Measurements from ENCODE around the gene ATP4A.

ATP4A gene

DNA sequence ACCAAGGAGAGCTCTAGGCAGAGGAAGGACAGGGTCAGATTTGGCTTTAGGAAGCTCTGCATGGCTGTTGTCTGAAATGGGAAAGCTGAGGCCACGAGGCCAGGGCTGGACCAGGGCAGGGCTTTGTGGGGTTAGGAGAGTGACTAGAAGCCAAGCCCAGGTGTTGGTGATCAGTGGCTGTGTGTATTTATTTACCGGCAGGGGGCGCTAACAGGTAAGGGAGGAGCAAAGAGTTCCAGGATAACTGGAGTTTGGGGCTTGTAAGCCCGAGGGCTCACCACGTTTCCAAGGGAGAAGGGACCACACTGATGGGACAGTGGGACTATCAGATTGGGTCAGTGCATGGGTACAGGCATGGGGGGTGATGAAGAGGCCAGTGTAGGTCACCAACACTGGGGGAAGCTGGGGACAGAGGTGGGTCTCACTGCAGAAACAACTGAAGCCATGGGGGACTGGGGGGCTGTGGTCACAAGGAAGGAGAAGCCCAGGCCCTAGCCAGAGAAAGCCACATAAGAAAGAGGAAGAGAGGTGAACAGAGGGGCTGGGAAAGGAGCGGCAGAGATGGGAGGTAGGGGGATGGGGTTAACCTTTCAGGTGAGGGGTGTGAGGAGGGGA lies 14.2 kb downstream of the ATP4A start:
- DNase-seq (ENCODE audit: low read depth, low spot score) = no peak

DNA sequence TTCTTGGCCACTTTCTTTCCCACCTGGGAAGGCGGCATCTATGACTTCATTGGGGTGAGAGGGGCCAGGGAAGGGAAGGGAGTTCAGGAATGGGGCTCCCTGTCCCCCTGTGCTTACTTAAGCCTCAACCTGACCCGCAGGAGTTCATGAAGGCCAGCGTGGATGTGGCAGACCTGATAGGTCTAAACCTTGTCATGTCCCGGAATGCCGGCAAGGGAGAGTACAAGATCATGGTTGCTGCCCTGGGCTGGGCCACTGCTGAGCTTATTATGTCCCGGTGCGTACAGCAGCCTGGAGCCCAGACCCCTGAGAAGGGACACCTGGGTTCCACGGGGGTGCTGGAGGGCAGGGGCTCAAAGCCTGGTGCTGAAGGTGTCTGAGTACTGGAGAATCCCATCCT lies 16.9 kb downstream of the ATP4A start:
- no peak for DNase-seq (ENCODE audit: low read depth, low spot score)

DNA sequence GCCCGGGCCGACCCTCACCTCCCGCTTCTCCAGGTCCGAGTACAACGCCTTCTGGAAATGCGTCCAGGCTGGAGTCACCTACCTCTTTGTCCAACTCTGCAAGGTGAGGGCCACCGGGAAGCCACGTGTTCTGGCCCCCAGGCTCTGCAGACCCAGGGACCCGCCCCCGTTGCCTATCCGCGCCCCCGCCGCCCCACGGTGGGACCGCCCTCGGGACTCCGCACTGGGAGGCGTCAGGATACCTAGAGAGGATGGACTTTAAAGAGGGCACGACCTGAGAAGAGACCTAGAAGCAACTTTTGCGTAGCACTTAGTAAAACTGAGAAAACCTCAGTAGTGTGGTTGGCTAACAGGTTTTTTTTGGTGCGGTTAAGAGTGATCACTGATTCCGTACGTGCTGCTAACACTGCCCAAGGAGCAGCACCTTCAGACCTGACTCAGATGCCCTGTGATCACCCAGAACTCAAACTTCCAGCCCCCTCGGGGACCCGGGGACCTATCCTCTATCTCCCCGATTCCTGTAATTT lies 17.5 kb downstream of the ATP4A start:
- DNase-seq (ENCODE audit: low read depth, low spot score) = no peak

DNA sequence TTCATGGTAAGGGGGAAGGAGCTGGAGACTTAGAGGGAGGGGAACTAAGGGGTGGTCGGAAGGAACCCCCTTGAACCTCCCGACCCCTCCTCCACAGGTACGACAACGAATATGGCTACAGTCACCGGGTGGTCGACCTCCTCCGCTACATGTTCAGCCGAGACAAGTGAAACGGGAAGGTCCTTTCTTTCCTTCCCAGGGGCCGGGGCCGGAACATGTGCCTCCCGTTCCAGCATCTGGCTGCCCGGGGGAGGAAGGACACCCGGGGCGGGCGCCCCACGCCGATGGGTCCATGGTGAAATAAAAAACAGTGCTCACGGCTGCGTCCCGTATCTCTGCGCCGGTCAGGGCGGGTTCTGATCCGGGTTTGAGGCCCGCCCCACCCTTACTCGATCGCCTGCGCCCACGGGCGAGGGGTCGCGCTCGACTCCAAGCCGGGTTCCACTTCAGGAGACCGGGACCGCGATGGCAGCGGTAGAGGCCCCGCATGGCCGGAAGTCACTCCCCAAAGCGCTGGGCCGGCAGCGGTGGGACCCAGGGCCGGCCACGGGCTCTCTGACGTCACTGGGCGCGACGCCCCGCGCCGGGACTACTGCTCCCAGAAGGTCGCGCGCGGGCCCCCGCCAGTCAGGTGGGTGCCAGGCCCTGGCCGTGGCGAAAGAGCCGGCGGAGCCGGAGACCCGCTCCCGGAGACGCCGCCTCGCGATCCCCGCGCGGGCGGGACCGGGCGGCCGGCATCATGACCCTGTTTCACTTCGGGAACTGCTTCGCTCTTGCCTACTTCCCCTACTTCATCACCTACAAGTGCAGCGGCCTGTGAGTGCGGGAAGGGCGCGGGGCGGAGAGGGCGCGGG lies 18.2 kb downstream of the ATP4A start, which contains the start of gene TMEM147:
Gene TMEM147 (plus strand): TSS at position 626 of the 854 bp plus-strand sequence. CDS start 114 bp downstream, at position 740.
- peak; percentile 36 for DNase-seq (ENCODE audit: low read depth, low spot score)

DNA sequence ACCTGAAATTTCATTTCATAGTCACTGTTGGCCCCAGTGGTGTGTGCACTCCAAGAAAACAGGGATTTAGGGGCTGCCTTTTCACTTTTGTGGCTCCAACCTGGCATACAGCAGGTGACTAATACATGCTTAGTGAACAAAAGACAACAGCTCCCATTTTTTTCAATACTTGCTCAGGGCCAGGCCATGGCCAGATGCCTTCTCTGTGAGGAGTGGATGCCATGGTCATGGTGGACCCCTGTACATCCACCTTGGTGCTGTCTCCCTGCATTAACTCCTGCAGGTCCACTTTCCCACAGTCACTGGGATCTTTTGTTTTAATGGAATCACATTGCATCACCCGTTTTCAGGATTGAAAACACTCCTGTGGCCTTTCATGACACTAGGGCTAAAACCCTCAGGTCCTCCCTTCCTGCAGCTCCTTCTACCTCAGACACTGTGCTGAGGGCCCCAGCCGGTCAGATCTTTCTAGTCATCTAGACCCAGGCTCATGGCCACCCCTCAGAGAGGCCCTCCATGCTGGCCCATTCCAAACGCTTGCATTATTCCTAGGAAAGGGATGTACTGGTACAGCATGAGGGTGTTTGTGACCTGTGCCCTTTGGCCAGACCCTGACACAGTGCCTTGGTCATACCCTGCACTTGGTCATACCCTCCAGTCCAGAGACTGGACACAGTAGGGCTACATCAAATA lies 19.2 kb downstream of the ATP4A start:
- no peak for DNase-seq (ENCODE audit: low read depth, low spot score)

GRCh38 chr19:35543280-35544109 lies 20.0 kb downstream of the ATP4A start:
- no peak for DNase-seq (ENCODE audit: low read depth, low spot score)

DNA sequence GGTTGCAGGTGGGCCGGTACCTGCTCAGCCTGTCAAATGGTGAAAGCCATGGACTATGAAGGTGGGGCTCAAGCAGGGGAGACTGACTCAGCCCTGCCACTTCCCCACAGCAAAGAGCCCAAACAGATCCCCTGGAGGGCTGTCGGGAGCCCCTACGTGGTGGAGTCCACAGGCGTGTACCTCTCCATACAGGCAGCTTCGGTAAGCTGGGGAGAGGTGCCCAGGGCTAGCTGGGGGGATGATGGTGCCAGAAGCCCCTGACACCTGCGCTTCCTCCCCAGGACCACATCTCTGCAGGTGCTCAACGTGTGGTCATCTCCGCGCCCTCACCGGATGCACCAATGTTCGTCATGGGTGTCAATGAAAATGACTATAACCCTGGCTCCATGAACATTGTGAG lies 21.2 kb downstream of the ATP4A start:
- DNase-seq (ENCODE audit: low read depth, low spot score) = no peak

DNA sequence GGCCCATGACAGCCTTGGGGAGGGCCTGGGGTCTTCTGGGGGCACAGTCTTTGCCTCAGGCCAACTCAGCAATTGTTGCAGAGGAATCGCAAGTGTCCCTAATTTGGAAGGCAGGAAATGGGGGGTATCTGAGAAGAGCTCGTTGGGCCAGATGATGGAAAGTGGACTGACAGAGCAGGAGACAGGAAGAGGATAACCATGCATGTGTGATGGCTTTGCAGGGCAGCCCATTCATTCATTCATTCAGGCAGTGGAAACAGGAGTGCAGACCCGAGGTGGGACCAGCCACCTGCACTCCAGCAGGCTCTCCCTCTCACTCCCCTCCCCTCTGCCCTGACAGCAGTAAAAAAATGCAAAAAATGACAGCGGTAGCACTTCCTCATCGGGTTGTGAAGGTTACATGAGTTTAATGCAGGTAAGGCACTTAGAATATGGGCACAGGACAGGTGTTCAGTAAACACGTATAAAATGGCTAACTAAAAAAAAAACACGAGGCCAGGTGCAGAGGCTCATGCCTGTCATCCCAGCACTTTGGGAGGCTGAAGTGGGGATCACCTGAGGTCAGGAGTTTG lies 23.0 kb downstream of the ATP4A start:
- DNase-seq (ENCODE audit: low read depth, low spot score) = no peak

- DNase-seq (ENCODE audit: low read depth, low spot score) = no peak
Measured at GRCh38 chr19:35539850-35540249, 23.6 kb downstream of the ATP4A start.

DNA sequence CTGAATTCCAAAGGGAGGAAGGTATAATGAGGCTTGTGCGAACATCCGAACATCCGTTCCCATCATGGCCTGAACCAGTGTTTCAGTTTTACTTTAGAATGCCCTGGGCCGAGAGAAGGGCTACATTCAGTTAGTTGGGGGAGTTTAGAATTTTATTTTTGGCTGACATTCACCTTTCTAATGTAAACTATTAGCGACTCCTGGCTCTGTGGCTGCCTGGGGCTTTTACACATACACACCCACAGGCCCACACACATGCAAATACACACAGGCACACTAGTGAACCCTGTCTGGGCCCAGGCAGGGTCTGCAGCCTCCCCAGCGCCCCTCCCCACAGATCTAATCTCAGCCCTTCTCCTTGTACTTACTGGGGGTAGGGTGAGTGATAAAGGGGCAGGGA lies 24.1 kb downstream of the ATP4A start:
- no peak for DNase-seq (ENCODE audit: low read depth, low spot score)

DNA sequence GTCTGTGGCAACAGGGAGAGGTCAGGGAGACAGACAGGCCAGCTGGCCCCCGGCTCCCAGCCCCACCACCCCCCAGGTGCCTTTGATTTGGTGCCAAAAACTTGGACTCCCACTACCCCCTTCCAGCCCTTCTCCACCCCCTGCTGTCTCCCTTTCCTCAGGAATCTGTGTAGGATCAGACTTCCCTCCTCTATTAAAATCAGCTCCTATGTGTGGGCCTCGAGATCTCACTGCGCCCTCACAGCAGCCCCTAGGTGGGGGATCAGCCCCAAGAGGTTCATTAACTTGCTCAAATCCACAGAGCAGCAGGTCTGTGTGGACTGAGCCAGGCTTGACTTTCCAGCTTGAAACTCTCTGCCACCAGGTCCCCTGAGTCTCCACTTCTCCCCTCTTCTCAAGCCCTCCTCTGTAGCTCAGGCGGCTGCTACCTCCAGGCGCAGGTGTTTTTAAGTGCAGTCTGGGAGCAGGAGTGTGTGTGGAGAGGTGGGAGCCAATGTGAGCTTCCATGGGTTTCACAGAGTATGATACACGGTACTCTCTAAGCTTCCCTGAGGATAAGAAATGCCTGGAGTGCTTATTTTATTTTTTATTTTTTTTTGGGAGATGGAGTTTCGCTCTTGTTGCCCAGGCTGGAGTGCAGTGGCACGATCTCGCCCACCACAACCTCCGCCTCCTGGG lies 28.5 kb downstream of the ATP4A start:
- DNase-seq (ENCODE audit: low read depth, low spot score) = no peak

DNA sequence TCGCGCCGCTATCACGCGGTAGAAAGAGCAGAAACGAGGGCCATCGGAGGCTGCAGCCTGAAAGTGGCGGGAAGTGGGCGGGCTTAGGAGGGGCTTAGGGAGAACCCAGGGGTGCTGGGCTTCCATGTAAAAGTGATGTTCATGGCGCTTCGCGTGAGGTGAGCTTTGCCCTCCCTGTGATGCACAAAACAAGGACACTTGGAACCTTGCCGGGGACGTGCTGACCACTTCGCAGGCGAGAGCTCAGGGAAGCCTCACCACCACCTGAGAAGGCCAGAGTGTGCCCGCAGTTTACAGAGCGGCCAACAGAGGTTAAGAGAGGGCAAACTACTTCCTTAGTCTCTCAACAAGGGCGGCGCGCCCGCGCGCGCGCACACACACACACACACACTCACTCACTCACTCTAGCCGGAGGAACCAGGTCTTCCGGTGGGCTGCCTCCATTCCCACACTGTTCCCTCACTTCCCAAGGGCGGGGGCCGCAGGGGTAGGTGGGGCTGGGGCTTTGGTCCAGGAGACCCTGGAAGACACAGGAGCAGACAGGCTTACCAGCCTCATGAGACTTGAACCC lies 29.6 kb downstream of the ATP4A start:
- DNase-seq (ENCODE audit: low read depth, low spot score) = no peak

GRCh38 chr19:35533201-35533821 lies 30.1 kb downstream of the ATP4A start, which contains the start of gene GAPDHS:
TSS of gene GAPDHS (plus strand) at chr19:35533456. CDS start at chr19:35533528, 72 bp downstream.
- no peak for DNase-seq (ENCODE audit: low read depth, low spot score)

GRCh38 chr19:35531291-35531690 lies 32.2 kb downstream of the ATP4A start:
- DNase-seq (ENCODE audit: low read depth, low spot score) = no peak

- no peak for DNase-seq (ENCODE audit: low read depth, low spot score)
Measured at GRCh38 chr19:35529241-35530218, 33.9 kb downstream of the ATP4A start.

- DNase-seq (ENCODE audit: low read depth, low spot score) = no peak
Measured at GRCh38 chr19:35528218-35529038, 35.0 kb downstream of the ATP4A start, which contains the start of gene SBSN. TSS of gene SBSN (minus strand) at chr19:35528311. CDS start at chr19:35528281, 30 bp downstream.

GRCh38 chr19:35525873-35526272 lies 37.6 kb downstream of the ATP4A start:
- DNase-seq (ENCODE audit: low read depth, low spot score) = no peak
